Loucy (cell line): Measurements from ENCODE around the gene INPP5K.
A peak's percentile ranks its signal among the peaks of the same experiment; 100 is the strongest.

Experiments used
- EZH2phosphoT487 ChIP-seq: fragments of 200-600 bp; IDR thresholded peaks from 2 replicates; pipeline ENCODE4 v1.6.1; 2018; ENCODE audit warnings: antibody characterized with exemption, mild to moderate bottlenecking, moderate library complexity, borderline replicate concordance
- TF ChIP-seq, protein P1 (sequence below): fragments of 200-600 bp; sonication (generic); conservative IDR thresholded peaks from 2 replicates; pipeline ENCODE4 v1.5.1; 2014; ENCODE audit warnings: mild to moderate bottlenecking, antibody characterized with exemption, low read length

DNA sequence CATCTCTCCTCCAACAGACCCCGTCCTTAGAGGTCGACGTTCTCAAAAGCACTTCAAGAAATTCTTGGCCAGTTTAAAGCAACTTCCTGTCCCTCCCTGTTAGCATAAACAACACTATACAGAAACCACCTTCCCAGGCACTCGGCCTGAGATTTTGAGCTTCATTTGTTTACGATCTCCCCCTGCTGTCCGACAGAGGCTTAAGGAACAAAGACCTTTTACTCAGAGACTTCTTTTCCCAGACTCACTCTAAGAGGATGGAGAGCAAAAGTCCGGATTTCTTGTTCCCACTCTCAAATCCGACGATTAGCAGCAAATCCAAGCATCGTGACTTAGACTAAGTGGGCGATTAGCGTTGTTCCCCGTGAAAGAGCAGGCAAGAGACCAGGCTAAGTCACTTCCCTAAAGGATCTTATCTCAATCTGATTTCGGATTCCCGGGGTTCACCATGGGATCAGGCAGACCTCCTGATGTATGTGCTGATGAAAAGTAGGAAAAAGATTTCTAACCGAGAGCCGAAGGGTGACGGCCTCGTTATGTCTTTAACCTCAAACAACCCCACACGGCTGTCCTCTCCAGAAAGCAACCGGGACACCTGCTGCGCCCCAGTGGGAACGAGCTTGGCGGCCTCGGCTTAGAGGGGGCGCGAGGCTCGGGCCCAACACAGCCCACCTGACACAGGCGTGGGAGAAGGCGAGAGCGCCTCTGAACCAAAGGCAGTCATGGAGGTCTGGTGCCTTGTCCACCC, 598 bp downstream of the INPP5K start:
- TF ChIP-seq, protein P1, sequence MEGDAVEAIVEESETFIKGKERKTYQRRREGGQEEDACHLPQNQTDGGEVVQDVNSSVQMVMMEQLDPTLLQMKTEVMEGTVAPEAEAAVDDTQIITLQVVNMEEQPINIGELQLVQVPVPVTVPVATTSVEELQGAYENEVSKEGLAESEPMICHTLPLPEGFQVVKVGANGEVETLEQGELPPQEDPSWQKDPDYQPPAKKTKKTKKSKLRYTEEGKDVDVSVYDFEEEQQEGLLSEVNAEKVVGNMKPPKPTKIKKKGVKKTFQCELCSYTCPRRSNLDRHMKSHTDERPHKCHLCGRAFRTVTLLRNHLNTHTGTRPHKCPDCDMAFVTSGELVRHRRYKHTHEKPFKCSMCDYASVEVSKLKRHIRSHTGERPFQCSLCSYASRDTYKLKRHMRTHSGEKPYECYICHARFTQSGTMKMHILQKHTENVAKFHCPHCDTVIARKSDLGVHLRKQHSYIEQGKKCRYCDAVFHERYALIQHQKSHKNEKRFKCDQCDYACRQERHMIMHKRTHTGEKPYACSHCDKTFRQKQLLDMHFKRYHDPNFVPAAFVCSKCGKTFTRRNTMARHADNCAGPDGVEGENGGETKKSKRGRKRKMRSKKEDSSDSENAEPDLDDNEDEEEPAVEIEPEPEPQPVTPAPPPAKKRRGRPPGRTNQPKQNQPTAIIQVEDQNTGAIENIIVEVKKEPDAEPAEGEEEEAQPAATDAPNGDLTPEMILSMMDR, result peak; percentile 69
- TF ChIP-seq EZH2phosphoT487, result no peak
